Stimulated activated CD4-positive, alpha-beta T cell treated with anti-CD3 and anti-CD28 coated beads, TNF-alpha, amount 100 ng/mL, for 48 hours (primary cell): ENCODE results near the gene GADD45G.

ENCODE experiments used
- DNase-seq, 3 donors: peaks; one replicate each; pipeline ENCODE4 v3.0.0-alpha.2; 2020; ENCODE audit warnings: low read depth in 3 of 3

Gene GADD45G

DNA sequence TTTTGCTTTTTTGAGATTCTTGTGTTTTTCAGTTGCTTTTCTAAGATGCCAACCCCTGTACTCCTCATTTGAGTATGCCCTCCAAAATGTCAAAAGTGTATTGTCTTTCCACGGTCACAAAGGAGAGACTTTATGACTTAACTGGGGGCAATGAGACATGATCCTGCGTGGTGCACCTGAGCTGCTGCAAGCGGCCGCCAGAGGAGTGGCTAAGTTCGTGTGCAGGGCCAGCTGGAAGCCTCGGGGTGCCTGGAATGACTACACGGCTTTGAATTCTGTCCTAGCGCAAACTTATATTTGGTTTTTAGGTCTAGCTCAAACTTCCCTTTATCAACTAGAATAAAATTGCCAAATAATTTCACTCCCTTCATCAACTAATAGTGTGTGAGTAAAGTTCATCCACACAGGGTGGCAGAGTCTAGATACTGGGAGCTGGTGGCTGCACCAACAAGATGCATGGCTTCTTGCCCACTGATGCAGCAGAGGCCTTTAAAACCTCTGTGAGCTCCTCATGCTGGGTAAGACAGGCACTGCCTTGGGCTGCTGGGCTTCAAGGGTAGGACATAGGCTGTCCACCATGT lies 4.7 kb downstream of the GADD45G start:
- DNase-seq: no peak

DNA sequence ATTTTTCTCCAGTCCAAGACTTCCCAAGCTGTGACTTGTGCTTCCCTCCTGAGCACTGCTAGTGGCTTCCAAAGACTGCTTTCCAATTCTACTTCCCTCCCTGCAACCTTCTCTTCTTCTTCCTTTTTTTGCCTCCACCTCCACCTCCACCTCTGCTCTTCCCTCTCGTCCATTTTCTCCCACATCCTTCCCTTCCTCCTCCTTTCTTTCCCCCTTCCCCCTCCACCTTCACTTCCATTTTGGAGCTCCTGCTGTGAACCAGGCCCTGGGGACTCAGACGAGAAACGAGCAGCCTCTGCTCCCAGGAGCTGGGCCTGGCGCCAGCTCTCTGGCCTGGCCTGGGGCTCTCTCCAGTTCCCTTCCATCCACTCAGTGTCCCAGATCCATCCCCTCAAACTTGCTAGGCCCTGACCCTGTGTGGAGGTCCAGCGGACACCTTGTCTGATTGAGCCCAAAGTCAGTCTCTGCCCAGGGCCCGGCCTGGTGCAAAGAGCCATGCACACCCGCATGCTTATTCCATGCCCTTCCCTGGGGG lies 5.6 kb downstream of the GADD45G start:
- DNase-seq: no peak

DNA sequence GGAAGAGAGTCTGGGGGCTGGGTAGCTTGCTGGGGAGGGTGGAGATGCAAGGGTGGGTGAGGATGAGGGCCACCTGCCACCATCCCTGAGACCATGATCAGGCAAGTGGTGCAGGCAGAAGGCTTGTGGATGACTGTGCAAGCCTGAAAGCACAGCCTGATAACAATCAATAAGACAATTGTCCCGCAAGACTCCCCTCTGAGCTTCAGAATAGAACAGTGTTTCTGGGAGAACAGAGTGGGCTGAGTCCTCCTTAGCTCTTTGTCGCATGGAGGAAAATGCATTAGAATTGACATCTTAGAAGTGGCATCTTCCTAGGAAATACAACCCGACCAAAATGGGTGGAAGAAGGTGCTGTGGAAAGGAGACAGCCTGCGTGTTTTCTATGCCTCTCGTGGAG lies 6.6 kb downstream of the GADD45G start:
- DNase-seq: no peak

DNA sequence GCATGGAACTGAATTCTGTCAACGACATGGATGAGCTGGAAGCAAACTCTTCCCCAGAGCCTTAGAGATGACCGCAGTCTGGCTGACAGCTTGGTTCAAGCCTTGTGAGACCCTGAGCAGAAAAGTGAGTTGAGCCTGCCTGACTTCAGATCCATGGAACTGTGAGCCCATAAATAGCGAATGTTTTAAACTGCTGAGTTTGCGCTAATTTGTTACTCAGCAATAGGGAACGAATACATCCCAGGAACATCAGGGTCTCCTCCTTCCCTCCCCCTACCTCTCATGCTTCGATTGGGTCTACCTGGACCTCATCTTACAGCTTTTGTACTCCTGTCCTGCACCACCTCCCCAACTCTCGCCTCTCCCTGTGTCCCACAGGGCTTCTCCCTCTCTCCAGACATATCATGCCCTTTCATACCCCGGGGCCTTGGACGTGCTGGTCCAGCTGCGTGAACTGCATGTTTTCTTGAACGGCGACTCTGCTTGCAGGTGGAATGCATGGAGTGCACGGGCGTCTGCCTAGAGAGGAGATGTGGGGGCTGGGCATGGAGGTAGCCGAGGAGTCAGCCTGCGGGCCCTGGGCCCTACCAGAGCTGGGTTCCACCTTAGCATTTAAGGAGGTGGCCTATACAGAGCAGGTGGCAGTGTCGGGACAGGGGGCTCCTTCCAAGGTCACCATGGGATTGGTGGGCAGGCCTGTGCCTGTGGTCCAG lies 7.9 kb downstream of the GADD45G start:
- DNase-seq: no peak

DNA sequence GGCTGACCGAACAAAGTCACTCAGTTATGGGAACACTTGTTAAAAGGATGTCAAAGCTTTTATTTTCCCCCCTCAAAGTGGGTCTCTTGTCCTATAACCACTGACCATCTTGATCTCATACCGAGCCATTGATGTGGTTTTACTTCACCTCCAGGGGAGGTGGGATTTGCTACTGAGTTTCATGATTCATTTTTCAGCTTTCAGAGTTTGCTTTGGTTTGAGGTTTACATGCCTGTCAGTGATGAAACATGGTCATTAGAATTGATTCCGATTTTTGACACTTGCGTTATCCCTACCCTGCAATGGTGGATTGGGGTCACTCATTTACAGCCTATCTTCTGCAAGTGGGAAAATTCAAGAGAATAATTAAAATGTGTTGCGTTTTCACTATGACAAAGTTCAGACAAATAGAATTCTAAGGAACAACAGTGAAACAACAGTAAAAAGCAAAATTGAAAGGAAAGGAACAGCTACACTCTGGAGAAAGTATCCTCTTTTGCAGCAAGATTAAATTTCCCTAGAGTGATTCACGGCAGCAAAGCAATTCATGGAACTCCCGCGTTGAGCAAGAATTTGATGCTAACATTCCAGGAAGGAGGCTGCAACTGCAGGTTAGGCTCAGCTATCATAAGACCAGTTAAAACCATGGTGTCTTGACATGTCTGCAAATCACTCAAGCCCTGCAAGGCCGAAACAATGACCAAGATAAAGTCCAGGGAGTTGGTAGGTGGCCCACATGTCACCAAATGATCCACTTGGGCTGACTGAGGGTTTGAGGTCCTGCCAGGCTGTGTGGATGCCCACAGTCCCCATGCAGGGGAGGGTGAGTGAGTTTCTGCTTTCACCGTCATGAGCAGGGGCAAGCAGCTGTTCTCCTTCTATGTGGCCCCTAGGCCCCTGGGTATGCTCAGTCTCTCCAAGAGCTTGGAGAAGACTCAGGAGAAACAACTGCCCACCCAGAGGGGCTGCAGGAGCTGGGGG lies 9.4 kb downstream of the GADD45G start:
- DNase-seq: no peak

DNA sequence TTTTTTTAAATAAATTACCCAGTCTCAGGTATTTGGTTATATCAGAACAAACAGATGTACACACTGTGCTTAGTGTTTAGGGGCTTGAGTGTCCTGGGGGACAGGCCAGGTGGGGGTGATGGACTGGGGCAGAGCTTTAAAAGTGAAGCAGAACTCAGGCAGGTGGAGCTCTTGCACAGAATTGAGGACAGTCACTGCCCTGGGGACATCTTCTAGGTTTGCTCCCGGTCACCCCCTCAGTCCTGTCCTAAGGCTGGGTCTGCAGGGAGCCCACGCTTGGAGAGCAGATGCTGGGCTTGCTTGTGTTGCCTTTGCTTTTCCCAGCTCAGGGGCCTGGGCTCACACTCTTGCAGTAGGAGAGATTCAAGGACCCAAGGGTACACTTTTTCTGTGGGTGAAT lies 10.8 kb downstream of the GADD45G start:
- DNase-seq: no peak

DNA sequence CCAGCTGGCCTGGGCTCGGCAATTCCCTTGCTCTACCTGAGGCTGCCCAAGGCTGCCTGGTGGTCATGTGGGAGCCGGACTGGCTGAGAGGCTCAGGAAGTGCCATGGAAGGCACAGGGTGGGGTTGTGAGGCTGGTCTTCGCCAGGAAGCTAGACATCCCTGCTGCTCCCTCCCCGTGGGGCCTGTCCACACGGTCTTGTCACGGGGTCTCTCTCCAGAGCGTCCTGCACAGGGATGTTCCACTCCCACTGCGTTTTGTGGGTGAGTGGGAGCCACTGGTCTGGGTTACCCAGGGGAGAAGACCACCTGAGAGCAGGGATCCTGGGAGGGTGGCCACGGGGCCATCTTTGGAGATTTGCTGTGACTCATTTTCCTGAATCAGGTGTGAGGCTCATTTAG lies 11.6 kb downstream of the GADD45G start:
- no peak for DNase-seq

DNA sequence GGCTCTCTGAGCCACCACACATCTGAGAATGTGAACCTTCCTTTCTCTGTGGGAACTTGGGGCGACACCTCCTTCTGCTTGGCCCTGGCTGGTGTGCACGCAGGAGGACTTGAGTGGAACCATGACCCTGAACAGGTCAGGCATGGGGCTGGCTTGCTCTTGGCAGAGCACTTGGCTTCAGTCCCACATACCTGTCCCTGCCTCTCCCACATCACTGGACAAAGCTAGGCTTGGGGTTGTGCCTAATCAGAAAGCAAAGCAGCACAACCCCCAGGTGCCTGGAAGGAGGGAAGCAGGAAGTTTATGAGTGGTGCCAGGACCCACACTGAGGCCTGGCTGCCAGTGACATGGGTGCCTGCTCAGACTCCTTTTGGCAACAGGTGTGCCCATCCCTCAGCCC lies 13.2 kb downstream of the GADD45G start:
- no peak for DNase-seq

DNA sequence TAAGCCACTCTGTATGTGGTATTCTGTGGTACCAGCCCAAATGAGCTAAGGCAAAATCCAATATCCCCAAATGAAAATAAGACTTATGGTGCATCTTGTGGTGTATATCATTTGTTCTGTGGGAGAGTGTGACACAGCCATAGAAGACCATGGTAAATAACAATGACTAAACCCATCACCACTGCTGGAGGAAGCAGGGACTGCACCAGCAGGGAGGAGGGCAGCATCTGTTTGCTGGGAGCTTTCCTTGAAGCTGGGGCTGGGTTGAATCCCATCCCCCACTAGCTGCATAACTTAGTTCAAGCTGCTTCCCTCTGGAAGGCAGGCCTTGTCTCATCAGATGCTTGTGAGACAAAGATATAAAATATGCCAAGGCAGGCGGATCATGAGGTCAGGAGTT lies 14.2 kb downstream of the GADD45G start:
- no peak for DNase-seq

DNA sequence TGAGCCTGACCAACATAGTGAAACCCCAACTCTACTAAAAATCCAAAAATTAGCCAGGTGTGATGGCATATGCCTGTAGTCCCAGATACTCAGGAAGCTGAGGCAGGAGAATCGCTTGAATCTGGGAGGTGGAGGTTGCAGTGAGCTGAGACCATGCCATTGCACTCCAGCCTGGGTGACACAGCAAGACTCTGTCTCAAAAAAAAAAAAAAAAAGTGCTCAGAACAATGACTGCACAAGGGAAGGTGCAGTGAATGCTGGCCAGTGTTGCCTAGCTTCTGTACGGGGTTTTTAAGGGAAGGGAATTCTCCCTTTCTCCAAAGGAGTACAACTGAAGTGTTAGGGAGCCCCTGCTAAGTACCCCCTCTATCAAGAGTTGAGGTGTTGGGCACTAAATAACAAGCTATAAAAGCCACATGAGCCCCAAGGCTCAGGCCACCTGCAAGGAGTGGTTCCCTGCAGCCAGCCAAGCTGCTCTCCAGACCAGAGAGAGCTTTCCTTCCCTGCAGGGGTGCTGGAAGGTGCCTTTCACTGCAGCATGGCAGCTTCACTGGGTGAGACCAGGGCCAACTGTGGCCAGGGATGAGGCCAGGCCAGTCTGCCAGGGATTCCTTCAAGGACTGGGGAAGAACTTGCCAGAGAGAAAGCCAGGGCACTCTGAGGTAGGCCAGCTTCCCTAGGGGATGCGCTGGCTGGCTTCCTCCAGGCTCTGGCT lies 14.8 kb downstream of the GADD45G start:
- no peak for DNase-seq

DNA sequence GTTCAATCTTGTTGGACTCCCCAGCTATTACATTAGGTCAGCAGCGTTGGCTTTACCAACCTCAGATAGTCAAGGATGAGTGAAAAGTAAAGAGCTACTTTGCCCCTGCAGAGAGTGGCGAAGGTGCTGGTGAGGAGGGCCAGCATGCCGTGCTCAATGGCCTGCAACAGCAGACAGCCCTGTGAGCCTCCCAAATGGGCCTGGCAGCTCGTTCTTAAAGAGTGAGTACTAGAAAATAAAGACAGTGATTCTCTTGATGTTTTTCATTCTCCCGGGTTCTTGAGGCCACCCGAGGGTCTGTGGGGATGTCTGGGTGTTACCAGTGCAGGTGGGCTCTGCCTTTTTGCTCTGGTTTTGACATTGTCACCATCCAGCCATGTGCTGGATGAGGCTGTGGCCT lies 16.2 kb downstream of the GADD45G start:
- DNase-seq: no peak

DNA sequence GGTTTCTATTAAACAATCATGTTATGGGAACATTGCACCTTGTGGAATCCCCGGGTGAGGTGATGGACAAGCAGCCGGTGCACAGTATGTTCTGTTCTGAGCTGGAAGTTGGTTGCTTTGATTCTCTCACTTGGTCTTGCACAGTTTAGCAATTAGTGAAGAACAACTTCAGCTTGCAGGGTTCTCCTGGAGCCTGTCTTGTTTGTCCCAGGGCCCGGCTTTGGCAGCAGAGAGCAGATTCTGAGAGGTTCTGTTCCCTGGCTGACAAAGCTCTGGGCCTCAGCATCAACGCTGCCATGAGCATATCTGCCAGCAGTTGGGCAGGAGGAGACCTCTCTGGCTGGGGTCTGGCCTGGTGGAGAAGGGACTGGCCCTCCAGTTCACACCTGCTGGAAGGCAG lies 16.9 kb downstream of the GADD45G start:
- DNase-seq: no peak

DNA sequence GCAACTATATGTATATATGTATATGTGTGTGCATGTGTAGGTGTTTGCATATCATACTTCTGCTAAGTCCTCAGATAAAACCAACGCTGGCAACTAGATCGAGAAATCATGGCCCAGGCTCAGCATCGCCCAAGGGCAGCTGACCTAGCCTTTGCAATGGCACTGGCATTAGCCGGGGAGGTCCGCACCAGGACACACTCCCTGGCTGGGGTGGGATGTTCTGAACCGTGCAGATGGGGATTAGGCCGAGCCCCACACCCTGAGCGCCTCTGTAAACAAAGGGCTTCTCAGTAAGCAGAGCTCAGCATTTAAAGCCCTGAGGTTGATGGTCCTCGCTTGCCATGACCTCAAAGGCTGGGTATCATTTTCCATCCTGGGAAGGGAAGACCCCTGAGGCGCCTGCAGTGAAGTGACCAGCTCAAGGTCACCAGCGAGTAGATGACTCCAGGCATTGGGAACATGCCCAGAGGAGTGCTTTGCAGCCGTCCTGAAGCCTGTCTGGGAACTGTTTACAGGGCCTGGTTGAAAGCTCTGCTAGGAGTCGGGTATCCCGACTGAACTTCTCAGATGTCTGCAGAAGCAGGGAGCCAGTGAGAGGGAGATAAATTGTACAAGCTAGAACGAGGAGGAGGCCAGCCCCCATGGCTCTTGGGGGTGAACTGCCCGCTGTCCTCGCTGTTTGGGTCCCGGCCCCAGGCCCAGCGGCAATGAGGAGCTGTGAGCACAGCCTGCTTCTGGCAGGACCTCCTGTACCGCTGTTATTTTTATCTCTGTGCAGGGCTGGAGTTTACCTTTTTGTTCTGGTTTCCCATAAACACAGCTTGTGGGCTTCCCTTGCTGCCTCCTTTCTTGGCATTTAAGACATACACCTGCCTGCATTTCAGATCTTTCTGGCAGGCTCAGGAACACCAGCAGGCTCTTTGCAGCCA lies 18.4 kb downstream of the GADD45G start:
- no peak for DNase-seq

DNA sequence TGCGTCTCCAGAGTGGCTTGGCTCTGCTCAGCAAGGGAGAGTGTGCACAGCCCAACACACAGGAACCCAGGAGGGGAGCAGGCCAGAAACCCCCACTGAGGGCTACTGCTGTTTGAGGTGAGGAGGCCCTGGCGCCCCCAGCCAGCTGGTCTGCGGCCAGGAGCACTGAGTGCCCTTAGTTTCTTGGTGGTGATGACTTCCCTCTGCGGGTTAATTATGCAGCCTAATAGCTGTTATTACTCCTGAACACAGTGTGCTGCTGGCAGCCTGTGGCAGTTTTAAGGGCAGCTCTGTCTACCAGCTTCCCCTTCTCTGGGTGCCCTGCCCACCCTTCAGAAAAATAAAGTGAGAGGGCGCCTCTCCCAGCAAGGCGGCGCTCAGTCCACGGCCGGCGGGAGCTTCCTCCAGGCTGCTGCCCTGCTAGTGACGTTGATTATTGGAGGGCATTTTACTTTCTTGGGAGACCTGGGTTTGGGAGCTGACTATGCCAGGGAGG lies 19.2 kb downstream of the GADD45G start:
- no peak for DNase-seq

DNA sequence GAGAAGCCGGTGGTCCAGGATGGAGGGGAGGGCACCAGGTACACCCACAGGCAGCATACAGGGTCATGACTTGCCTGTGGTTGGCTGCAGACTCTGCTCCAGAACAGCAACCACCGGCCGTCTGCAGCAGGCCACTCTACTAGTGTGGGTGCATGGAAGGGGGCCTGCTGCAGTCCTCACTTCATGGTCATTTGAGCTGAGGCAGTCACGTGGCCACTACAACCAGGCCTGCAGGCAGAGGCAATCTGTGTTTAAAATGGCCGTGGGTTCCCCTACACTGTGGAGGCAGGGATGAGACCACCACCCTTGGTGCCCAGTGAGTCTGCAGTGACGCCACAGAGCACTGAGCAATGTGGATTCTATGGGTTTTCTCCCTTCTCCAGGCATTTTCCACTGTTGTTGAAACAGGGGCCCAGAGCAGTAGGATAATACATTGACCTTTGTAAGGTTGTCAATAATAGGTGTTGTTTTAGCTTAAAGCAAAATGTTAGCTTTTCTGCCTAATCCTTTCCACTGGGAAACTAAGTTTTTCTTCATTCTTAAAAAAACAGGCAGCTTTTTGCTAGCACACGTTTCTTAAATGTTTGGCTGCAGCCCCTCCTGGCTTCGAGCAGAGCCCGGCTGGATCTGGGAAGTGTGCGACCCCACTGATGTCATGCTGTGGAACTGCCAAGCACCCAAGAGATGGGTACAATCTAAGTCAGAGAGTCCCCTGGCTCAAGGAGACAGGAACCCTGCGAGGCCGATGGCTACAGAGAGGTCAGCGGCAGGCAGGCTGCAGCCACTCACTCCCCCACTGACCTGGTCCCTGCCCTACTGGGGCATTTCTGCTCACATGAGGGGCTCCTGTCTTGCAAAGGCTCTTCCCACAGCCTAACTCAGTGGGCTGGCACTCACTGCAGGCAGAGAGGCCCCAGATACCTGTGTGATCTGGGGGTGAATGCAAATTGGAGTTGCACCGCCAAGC lies 21.2 kb downstream of the GADD45G start:
- no peak for DNase-seq

DNA sequence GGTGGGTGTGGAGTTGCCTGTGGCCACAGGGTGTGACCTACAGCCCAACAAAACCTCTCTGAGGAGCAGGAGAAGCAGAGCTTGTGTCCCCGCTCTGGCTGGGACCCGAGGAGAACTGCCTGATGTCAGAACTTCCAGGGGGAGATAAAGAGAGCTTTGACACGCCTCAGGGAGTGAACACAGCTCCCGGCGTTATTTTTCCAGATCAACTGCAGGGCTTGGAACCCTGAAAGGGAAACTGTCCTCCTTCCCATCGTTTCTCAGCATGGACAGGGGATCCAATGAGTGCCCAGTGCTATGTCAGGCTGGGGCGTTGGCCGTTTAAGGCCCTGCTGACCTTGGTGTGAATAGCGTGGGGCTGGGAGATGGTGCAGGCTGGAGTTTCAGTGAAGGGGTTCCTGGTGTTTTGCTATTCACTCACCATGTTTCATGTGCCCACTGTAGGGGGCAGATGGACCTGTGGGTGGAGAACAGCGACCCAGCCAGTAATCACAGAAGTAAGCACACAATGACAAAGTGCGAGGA lies 22.0 kb downstream of the GADD45G start:
- no peak for DNase-seq

DNA sequence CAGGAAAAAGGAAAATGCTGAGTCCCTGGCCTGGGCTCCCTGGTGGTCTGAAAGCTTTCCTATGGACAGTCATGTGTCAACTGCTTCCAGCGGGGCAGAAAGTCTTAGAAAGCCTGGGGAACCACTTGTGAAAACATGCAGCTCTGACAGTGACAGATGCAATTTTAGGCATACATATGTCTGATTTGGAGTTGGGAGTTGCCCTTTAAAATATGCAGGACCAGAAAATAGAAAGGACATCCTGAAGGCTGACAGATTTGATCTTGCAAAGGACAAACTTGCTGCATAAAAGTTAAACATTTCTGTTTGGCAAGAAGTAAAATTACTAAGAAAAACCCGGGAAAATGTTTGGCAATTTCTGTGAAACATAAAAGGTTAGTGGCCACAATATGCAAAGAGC lies 23.8 kb downstream of the GADD45G start:
- DNase-seq: no peak

DNA sequence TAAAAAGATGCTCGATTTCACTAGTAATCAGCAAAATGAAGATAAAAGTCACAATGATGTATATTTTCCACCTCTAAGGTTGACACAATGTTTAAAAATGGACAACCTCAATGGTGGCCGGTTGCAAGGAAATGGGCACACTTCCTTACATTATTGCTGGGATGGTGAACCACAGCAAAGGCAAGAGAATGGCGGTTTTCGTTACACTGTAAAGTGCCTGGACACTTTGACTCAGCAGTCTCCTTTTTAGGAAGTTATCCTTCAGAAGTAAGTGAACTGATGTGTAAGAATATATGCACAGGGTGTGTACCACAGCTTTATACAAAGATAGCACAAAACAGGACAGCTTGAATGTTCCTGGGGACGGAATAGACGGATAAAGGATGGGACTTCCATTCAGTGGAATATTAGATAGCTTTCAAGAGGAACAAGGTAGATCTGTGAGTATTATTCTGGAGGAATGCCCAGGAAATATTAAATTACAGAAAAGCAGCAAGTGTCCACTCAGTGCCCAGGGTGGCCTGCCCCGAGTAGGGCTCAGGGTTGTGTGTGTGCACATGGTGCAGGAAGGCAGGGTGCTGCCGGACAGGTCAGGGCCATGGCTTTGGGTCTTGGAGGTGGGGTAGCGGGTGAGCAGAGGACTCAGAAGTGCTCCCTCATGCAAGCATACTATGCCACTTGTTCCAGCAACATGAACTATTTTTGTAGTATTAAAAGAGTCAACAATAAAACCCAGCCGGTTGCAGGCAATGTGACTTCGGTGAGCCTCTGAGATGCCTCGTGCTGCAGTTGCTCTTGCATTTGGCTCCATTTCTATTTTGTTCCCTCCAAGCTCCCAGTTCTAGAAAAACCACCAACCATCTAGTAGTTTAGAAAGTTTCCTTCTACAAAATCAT lies 24.5 kb downstream of the GADD45G start:
- DNase-seq: no peak
